ENCODE measurements around the gene CCDC88A. TPM values are rescaled to one million over a fixed set of nuclear protein-coding genes. Genes with fewer than 3 reads are reported as not detected.
A peak's percentile ranks its signal among the peaks of the same experiment; 100 is the strongest.

Gene CCDC88A
- total RNA-seq, 1 donor, result 111 TPM

DNA sequence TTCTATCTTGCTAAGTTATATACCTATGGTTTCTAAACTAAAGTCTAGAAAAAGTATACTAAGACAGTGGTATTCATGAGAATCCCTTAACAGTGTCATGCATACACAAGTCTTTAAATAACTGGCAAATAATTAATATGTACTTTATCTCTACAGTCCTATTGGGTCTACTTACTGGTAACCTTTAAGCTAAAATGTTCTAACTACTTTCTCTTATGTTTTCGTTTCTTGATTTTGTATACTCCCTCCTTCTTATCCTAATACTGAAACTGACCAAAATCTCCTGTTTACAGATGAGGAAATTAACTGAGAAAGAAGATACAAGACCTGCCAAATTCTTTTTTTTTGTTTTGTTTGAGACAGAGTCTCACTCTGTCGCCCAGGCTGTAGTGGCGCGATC is 74.6 kb downstream of the CCDC88A start:
- TF ChIP-seq, protein P1, sequence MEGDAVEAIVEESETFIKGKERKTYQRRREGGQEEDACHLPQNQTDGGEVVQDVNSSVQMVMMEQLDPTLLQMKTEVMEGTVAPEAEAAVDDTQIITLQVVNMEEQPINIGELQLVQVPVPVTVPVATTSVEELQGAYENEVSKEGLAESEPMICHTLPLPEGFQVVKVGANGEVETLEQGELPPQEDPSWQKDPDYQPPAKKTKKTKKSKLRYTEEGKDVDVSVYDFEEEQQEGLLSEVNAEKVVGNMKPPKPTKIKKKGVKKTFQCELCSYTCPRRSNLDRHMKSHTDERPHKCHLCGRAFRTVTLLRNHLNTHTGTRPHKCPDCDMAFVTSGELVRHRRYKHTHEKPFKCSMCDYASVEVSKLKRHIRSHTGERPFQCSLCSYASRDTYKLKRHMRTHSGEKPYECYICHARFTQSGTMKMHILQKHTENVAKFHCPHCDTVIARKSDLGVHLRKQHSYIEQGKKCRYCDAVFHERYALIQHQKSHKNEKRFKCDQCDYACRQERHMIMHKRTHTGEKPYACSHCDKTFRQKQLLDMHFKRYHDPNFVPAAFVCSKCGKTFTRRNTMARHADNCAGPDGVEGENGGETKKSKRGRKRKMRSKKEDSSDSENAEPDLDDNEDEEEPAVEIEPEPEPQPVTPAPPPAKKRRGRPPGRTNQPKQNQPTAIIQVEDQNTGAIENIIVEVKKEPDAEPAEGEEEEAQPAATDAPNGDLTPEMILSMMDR (IDR thresholded peaks at IDR 0.05; ENCODE audit: insufficient read depth, low read length), result no peak
- DNase-seq (ENCODE audit: low read depth), result no peak
- no peak overlapping the region for H3K4me3 ChIP-seq (ENCODE audit: low read depth, low read length)

DNA sequence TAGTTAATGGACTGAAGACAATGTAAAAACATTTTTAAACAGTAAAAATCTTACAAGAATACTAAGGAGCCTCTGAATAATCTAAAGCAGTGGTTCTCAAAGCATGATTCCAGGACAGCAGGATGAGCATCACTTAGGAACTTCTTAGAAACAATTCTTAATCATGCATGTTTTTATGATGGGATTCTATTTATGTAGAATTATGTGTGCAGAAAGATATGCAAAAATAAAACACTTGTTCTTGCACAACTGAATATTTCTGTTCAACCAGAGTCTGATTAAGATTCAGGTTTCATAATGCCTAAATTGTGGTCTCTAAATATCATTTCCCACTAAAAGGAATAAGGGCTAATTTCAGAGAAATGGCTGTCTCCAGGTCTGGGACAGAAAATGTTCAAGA is 81.4 kb downstream of the CCDC88A start:
- TF ChIP-seq, protein P1 (IDR thresholded peaks at IDR 0.05; ENCODE audit: insufficient read depth, low read length), result no peak
- no peak overlapping the region for H3K4me3 ChIP-seq (ENCODE audit: low read depth, low read length)
- DNase-seq (ENCODE audit: low read depth), result peak; percentile 7

DNA sequence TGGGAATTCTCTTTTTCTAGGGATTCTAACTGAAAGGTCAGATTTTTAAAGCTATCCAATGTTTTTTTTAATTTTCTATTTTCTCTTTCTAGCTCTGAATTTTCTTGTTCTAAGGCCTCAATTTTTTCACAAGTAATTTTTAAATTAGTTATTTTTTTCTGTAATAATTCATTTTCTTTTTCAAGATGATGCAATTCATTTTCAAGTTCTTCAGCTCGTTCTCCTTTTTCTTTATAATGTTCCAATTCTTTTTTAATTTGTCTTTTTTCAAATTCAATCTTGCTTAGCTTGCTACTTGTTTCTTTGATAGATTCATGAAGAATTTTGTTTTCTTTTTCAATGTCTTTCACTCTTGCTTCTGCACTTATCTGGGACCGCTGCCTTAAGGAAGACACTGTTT is 84.9 kb downstream of the CCDC88A start:
- TF ChIP-seq, protein P1 (IDR thresholded peaks at IDR 0.05; ENCODE audit: insufficient read depth, low read length), result no peak
- DNase-seq (ENCODE audit: low read depth), result no peak
- no peak overlapping the region for H3K4me3 ChIP-seq (ENCODE audit: low read depth, low read length)

DNA sequence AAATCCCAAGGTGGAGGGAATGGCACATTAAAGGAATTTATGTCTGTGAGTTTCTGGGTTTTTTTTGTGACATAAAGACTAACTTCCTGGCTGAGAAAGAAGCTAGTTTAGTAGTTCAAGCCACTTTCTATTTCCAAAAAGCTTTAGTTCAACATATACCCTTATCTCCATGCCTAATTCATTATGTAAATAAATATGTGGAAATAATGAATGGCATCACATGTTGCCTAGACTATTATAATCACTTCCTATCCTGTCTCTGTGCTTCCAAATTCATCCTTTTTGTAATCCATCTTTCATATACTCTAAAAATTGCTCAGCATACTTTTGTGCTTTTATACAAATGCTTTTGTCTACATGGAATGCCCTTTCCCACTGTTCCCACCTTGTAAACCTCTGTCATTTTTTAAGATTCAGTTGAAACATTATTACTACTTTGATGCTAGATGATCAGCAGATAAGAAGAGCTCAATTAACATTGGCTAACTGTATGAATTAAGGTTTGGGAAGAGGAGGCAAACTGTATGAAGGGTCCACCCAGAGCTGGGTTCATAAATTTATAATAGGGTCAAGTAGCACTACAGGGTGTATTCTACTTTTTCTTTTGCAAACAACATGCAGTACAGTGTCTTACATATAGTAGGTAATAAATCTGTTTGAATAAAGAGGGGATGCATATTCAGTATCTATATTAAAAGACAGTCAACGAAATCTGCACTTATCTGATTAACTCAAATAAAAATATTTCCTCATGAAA is 88.9 kb downstream of the CCDC88A start:
- H3K4me3 ChIP-seq (ENCODE audit: low read depth, low read length), result no peak overlapping the region
- DNase-seq (ENCODE audit: low read depth), result no peak
- TF ChIP-seq, protein P1 (IDR thresholded peaks at IDR 0.05; ENCODE audit: insufficient read depth, low read length), result no peak

DNA sequence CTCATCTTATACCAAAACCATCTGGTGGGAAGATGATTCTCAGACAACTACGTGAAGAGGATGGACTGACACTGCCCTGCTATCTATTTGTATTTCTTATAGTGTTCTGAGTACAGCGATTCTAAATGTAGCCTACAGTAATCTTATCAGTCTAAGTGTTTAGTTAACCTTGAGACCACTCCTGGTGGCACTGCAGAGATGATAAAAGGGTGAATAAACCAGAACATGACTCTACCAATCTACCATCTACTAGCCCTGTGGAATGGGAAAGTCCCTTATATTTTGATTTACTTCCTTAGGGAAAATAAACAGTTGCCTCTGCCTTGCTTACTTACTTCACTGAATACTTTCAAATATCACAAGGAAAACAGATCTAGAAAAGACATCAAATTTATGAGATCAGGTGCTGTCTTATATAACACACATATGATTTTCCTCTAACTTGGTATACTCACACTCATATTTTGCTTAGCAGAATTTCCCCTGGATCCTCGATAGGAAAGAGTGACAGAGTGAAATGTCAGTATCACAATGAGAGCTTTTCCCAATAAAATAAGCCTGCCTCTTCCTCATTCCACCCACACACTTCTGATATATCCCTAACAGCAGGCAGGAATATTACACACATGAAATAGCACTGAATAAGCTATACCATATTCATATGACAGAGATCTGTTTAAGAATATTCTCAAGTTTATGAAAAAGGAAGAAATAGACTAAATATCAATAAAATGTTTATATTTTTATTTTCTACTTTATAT is 92.0 kb downstream of the CCDC88A start:
- DNase-seq (ENCODE audit: low read depth), result no peak
- no peak overlapping the region for H3K4me3 ChIP-seq (ENCODE audit: low read depth, low read length)
- TF ChIP-seq, protein P1 (IDR thresholded peaks at IDR 0.05; ENCODE audit: insufficient read depth, low read length), result no peak

DNA sequence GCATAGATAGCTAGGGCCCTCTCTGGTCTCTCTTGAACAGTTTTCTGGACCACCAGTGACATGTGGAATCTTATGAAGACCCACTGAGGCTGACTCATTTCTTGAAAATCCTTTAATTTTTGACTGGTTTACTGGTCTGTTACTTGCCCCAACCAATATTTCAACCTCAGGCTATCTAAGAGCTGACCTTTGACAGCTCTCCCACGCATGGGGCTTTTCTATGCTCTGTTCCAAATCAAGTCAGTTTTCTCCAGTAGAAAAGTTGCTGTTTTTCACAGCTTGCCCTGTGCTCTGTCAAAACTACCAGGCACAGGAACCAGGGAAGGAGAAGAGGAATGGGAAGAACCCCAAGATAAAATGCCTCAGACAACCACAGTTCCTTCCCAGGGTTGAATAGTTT is 104.7 kb downstream of the CCDC88A start:
- DNase-seq (ENCODE audit: low read depth), result no peak
- H3K4me3 ChIP-seq (ENCODE audit: low read depth, low read length), result no peak overlapping the region
- TF ChIP-seq, protein P1 (IDR thresholded peaks at IDR 0.05; ENCODE audit: insufficient read depth, low read length), result no peak
